ENCODE data around the gene DGKZ.

DGKZ gene

DNA sequence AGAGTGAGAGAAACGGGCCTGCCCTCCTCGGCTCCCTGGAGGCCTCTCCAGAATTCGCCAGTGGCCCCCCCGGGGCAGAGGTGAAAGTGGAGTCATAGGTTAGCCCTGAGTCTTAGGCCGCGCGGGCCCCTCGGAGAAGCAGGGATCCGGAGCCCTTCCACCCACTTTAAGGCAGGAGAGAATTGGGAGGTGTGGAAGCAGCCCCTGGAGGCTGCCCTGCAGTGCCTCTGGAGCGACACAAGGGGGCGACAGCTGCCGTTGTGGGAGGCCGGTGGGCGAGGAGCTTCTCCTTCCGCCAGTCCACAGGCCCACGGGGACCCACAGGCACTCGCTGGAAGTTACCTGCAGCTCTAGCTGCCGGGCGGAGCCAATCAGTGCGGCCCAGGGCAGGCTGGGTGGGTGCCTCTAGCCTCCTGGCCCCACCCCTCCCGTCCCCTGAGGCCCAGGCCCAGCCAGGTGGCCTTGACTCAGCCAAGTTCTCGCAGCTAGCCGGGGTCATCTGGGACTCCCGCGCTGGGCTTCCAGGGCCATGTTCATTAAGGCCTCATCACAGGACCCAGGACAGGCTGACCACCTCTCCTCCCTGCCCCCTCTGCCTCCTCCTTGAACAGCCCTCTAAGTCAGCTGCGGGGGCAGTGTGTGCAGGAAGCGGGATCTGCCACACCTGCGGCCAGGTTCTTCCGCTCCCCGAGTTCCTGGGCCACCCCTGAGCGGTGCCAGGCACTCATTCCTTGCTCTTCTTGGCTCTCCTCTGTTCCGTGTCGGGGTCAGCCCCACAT lies 5.0 kb downstream of the DGKZ start:
- no peak overlapping the region for H3K4me3 ChIP-seq (ENCODE audit: low read depth, low read length)
- TF ChIP-seq, protein P1, sequence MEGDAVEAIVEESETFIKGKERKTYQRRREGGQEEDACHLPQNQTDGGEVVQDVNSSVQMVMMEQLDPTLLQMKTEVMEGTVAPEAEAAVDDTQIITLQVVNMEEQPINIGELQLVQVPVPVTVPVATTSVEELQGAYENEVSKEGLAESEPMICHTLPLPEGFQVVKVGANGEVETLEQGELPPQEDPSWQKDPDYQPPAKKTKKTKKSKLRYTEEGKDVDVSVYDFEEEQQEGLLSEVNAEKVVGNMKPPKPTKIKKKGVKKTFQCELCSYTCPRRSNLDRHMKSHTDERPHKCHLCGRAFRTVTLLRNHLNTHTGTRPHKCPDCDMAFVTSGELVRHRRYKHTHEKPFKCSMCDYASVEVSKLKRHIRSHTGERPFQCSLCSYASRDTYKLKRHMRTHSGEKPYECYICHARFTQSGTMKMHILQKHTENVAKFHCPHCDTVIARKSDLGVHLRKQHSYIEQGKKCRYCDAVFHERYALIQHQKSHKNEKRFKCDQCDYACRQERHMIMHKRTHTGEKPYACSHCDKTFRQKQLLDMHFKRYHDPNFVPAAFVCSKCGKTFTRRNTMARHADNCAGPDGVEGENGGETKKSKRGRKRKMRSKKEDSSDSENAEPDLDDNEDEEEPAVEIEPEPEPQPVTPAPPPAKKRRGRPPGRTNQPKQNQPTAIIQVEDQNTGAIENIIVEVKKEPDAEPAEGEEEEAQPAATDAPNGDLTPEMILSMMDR (IDR thresholded peaks at IDR 0.05; ENCODE audit: borderline replicate concordance, insufficient read depth, low read depth, low read length) = peak; percentile 97

DNA sequence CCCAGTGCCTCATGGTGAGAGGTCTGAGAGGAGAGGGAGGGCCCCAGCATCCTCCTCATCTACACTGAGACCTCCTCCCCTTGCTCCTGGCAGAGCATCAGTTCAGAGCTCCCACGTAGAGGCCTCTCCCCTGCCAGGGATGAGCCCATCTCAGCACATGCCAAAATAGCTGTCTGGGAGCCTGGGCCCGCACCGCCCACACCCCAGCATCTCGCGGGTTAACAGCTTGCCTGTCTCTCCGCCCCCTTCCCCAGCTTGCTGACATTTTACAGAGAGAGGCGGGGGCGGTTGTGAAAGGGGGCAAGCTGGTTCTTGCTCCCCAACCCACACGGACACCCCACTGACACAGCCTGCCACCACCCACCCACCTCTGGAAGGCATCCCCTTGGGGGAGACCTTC lies 6.4 kb downstream of the DGKZ start:
- TF ChIP-seq, protein P1 (IDR thresholded peaks at IDR 0.05; ENCODE audit: borderline replicate concordance, insufficient read depth, low read depth, low read length) = no peak
- no peak overlapping the region for H3K4me3 ChIP-seq (ENCODE audit: low read depth, low read length)

DNA sequence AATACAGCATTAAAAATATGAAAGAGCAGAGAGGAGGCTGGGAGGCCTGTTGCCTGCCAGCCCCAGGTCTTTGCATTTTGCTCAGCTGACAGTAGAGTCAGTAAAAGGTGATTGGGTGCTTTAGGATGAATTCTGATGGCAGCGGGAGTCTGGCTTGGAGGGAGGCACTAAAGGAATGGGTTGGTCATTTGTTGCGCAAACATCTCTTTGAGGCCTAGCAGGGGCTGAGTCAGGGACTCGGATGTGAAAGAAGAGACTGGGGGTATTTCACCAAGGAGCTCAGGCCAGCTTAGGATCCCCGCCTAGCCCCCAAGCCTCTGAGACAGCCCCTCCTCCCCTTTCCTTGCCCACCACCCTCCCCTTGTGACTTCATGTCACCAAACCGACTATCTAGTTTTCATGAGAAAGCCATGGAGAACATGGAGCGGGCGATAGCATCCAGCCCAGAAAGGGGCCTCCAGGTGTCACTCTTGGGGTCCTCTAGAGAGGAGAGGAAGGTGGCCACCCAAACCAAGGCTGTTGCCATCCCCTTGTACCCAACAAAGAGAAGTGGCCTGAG lies 9.7 kb downstream of the DGKZ start:
- TF ChIP-seq, protein P1 (IDR thresholded peaks at IDR 0.05; ENCODE audit: borderline replicate concordance, insufficient read depth, low read depth, low read length) = no peak
- H3K4me3 ChIP-seq (ENCODE audit: low read depth, low read length) = no peak overlapping the region

DNA sequence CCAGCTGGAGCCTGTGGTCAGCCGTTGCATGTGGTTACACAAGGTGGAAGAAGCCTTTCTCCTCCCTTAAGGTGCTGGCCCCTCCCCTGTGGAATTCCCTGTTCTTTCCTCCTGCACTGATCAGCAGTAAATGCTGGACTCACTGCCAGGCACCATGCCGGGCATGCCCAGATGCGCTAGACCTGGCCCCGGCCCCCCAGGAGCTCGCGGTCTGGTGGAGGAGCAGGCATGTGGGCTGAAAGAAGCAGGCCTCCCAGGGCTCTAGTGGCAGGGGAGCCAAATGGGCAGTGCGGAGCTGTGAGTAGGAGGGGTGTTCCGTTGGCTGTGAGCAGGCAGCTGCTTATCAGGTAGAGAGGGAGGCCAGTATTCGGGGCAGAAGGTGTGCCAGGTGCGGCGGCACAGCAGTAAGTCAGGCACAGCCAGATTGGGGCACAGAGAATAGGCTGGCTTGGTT lies 10.2 kb downstream of the DGKZ start:
- no peak overlapping the region for H3K4me3 ChIP-seq (ENCODE audit: low read depth, low read length)
- TF ChIP-seq, protein P1 (IDR thresholded peaks at IDR 0.05; ENCODE audit: borderline replicate concordance, insufficient read depth, low read depth, low read length) = no peak

DNA sequence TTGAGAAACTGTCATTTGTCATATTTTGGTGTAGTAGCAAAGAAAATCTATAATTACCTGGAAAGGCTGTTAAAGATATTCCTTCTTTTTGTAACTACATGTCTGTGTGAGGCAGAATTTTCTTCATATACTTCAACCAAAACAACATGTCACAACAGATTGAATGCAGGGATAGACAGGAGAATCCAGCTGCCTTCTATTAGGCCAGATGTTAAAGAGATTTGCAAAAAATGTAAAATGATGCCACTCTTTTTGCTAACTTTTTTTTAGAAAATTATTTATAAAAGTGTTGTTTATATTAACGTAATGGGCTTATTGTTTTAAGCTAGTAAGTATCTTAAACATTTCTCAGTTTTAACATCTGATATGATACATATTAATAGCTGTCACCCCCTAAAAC lies 12.7 kb downstream of the DGKZ start:
- H3K4me3 ChIP-seq (ENCODE audit: low read depth, low read length) = no peak overlapping the region
- TF ChIP-seq, protein P1 (IDR thresholded peaks at IDR 0.05; ENCODE audit: borderline replicate concordance, insufficient read depth, low read depth, low read length) = no peak

DNA sequence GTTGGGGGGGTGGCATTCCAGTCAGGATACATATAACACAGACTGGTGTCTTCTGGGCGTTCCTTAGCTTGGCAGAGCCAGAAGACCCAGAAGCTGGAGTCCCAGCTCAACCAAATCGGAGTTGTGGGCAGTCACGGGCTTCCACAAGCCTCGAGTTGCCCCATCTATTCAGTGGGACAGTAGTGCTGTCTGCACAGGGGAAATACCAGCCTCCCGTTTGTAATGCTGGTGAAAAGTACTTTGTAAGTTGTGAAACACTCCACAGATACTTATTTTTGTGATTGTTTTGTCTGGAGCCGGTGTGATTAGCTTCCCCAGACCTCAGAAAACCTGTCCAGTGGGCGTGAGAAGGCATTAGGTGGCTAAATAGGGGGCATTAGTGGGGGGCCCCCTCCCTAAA lies 13.6 kb downstream of the DGKZ start:
- TF ChIP-seq, protein P1 (IDR thresholded peaks at IDR 0.05; ENCODE audit: borderline replicate concordance, insufficient read depth, low read depth, low read length) = no peak
- peak overlapping the region; percentile 65 for H3K4me3 ChIP-seq (ENCODE audit: low read depth, low read length)

Data from GM12875 (cell line).